Peyer's patch (tissue), 4 donors: ENCODE data around the gene THBS3. TPM values are rescaled to one million over a fixed set of nuclear protein-coding genes. Genes with fewer than 3 reads are reported as not detected.
"Not testable (repeated sequence)": the region's sequence is repeated elsewhere in the genome, so short reads cannot be mapped to it uniquely, and the experiment has no call there.

Experiments used
- DNase-seq, 3 donors: peaks; one replicate each; pipeline ENCODE4 v3.0.0-alpha.2; 2017 to 2019
- H3K27ac ChIP-seq, 4 donors: fragments of 200-600 bp; sonication (generic); one replicate each; pipeline ENCODE4 v1.5.1; 2016 to 2019
- H3K27me3 ChIP-seq, 2 donors: fragments of 200-600 bp; sonication (generic); one replicate each; pipeline ENCODE4 v1.5.1; 2019
- H3K36me3 ChIP-seq, 3 donors: fragments of 200-600 bp; sonication (generic); one replicate each; pipeline ENCODE4 v1.5.1; 2016 to 2019
- H3K4me1 ChIP-seq, 4 donors: fragments of 200-600 bp; sonication (generic); one replicate each; pipeline ENCODE4 v1.5.1; 2016 to 2019
- H3K4me3 ChIP-seq, 4 donors: fragments of 200-600 bp; sonication (generic); 1 replicate in 3 of 4; 2 replicates in 1 of 4; pipeline ENCODE4 v1.5.1; 2016 to 2019; ENCODE audit warnings: mild to moderate bottlenecking in 1 of 4
- H3K9me3 ChIP-seq, 4 donors: fragments of 200-600 bp; sonication (generic); one replicate each; pipeline ENCODE4 v1.5.1; 2016 to 2019; ENCODE audit warnings: mild to moderate bottlenecking in 1 of 4
- CTCF ChIP-seq, 6 experiments: fragments of 450-650 bp in 4 of 6; fragments of 200-600 bp in 2 of 6; sonication (generic) in 1 of 6; IDR thresholded peaks; one replicate each; pipeline ENCODE4 v1.5.1; 2017 to 2019; ENCODE audit warnings: antibody characterized with exemption in 6 of 6, mild to moderate bottlenecking in 3 of 6, moderate library complexity in 1 of 6
- POLR2A ChIP-seq, 2 donors: fragments of 450-650 bp; IDR thresholded peaks; one replicate each; pipeline ENCODE4 v1.5.1; 2017; ENCODE audit warnings: antibody characterized with exemption in 2 of 2, mild to moderate bottlenecking in 2 of 2, moderate library complexity in 2 of 2
- total RNA-seq, 4 donors: library from RNA; depleted of rRNA; stranded (reverse); fragments of >200 nt; gene quantifications; one replicate each; pipeline ENCODE4 v1.1.0, GENCODE V29; 2016

Gene THBS3
- total RNA-seq, 4 donors from 2014 or later = 15.9 to 58.6 (median 46.5) TPM

- Histone ChIP-seq H3K4me1 (peaks cover 0 to 39% (median 16%) of the 10 kb centered on the region in 4 donors), H3K27ac (peak overlapping the region; percentile 87 to 91 (median 90)), H3K27me3 (peaks cover 0 to 4% of the 10 kb centered on the region in 2 donors), H3K36me3 (peaks cover 0 to 9% (median 0%) of the 10 kb centered on the region in 3 donors), H3K9me3 (no peaks in the 10 kb centered on the region), H3K4me3 (peak overlapping the region; percentile 76 to 86 (median 83))
- TF ChIP-seq POLR2A (IDR thresholded peaks at IDR 0.05) (no peak), CTCF (IDR thresholded peaks at IDR 0.05) (no peak)
- peak in 2 of 3 donors; percentile 15 to 28 for DNase-seq
These were observed 35.6 kb downstream of the THBS3 start for GRCh38 chr1:155171836-155172731.

- DNase-seq = peak in 2 of 3 donors; percentile 13 to 29
These were observed 36.9 kb downstream of the THBS3 start for GRCh38 chr1:155170806-155171205.

GRCh38 chr1:155170101-155170785, 37.5 kb downstream of the THBS3 start:
- Histone ChIP-seq H3K4me1 (peaks cover 0 to 42% (median 17%) of the 10 kb centered on the region in 4 donors), H3K36me3 (peaks cover 0 to 9% (median 0%) of the 10 kb centered on the region in 3 donors), H3K27ac (no peak overlapping the region), H3K4me3 (no peak overlapping the region), H3K27me3 (peaks cover 0 to 4% of the 10 kb centered on the region in 2 donors), H3K9me3 (no peaks in the 10 kb centered on the region)
- peak in 1 of 3 donors; percentile 4 for DNase-seq
- TF ChIP-seq CTCF (IDR thresholded peaks at IDR 0.05) = no peak
- TF ChIP-seq POLR2A (IDR thresholded peaks at IDR 0.05) = no peak

More at GRCh38 chr1:155170806-155171205, 36.9 kb downstream of the THBS3 start:
- Histone ChIP-seq H3K36me3 (peaks cover 0 to 9% (median 0%) of the 10 kb centered on the region in 3 donors), H3K27me3 (peaks cover 0 to 4% of the 10 kb centered on the region in 2 donors), H3K9me3 (no peaks in the 10 kb centered on the region), H3K27ac (no peak overlapping the region), H3K4me3 (no peak overlapping the region), H3K4me1 (peaks cover 0 to 42% (median 17%) of the 10 kb centered on the region in 4 donors)
- TF ChIP-seq POLR2A (IDR thresholded peaks at IDR 0.05) = no peak
- TF ChIP-seq CTCF (IDR thresholded peaks at IDR 0.05) = no peak

GRCh38 chr1:155169541-155169940, 38.2 kb downstream of the THBS3 start:
- no peaks in the 10 kb centered on the region for H3K9me3 ChIP-seq
- TF ChIP-seq CTCF (IDR thresholded peaks at IDR 0.05) (no peak), POLR2A (IDR thresholded peaks at IDR 0.05) (no peak)
- peaks cover 0 to 41% (median 15%) of the 10 kb centered on the region in 4 donors for H3K4me1 ChIP-seq
- peaks cover 0 to 4% of the 10 kb centered on the region in 2 donors for H3K27me3 ChIP-seq
- no peak overlapping the region for H3K4me3 ChIP-seq
- peak in 1 of 3 donors; percentile 18 for DNase-seq
- H3K36me3 ChIP-seq = peaks cover 0 to 9% (median 0%) of the 10 kb centered on the region in 3 donors
- no peak overlapping the region for H3K27ac ChIP-seq

- no peak overlapping the region for H3K27ac ChIP-seq
- H3K4me3 ChIP-seq = no peak overlapping the region
- peak in 2 of 3 donors; percentile 7 to 36 for DNase-seq
- H3K27me3 ChIP-seq = no peaks in the 10 kb centered on the region
- H3K4me1 ChIP-seq = peaks cover 0 to 32% (median 8%) of the 10 kb centered on the region in 4 donors
- peaks cover 0 to 9% (median 0%) of the 10 kb centered on the region in 3 donors for H3K36me3 ChIP-seq
- H3K9me3 ChIP-seq = no peaks in the 10 kb centered on the region
- TF ChIP-seq CTCF (IDR thresholded peaks at IDR 0.05) (no peak), POLR2A (IDR thresholded peaks at IDR 0.05) (no peak)
These were observed 39.1 kb downstream of the THBS3 start for GRCh38 chr1:155168456-155169210.

GRCh38 chr1:155168105-155168445, 39.6 kb downstream of the THBS3 start:
- H3K4me3 ChIP-seq, H3K27ac ChIP-seq, H3K27me3 ChIP-seq, H3K9me3 ChIP-seq, H3K36me3 ChIP-seq, DNase-seq: not testable (repeated sequence)
- peaks cover 0 to 28% (median 5%) of the 10 kb centered on the region in 4 donors for H3K4me1 ChIP-seq
